Activated T-helper 9 cell treated with anti-CD3 and anti-CD28 coated beads, Interleukin-2, amount 50 U/mL, for 16 hours (primary cell): ENCODE measurements around the gene WDSUB1.

Experiments used
- DNase-seq: peaks from one replicate; pipeline ENCODE4 v3.0.0-alpha.2; 2020; ENCODE audit warnings: low read depth

WDSUB1 gene

GRCh38 chr2:159265171-159265576, 21.3 kb downstream of the WDSUB1 start:
- no peak for DNase-seq

DNA sequence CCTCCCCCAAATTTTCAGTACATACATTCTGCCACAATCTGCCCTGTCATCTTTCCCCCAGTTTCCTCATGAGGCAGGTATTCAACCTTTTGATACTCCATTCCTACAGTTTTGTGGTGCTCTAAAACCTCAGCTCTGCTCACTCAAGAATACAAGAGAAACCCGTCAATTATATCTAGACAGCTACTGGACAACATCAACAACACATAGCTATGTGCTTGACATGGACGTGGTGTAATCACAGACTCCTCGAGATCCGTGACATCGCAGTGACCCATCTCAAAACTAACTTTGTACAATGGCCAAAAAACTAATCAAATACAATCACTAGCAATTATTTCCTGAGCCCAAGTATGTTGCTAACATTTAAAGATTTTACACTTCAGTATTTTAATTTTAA, 23.6 kb downstream of the WDSUB1 start:
- no peak for DNase-seq

- DNase-seq, result no peak
Observed at GRCh38 chr2:159262226-159262625, 24.3 kb downstream of the WDSUB1 start.

- no peak for DNase-seq
Observed at GRCh38 chr2:159256159-159256558, 30.3 kb downstream of the WDSUB1 start.

- no peak for DNase-seq
Observed at GRCh38 chr2:159252905-159253304, 33.6 kb downstream of the WDSUB1 start.

DNA sequence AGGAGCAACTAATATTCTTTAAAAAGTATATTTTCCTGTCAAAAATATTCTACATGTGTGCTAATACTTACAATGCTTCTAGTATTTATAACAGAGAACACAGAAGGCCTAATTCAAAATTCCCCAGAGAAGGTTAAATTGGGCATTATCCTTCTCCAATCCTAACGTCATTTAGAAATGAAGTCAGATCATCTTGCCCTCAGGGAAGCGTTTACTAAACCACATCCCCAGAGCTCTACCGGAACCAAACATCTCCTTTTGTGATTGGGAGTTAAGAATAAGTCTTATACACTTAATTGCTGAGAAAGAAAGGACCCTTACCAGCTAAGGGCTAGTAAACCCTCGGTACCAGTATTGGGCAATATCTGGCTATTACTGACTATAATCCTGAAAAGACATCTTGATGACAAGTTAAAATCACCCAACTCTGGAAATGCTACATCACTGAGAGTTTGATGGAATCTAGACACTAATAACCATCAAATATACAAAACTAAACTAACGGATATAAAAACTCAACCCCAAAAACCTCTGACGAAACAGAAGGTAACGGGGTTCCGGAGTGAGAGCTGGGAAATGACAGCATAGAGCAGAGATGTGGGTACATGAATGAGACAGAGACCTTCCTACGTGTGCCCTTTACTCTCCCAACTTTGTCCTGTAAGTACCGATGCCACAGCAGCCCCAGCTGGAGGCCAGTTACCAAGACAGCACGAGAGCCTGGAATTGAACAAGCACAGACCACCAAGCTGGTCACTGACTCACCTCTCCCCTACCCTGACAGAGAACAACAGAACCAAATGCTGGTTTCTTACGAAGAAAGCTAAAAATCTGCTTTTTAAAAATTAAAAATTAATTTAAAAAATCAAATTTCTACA, 35.0 kb downstream of the WDSUB1 start:
- DNase-seq, result no peak

GRCh38 chr2:159249990-159250715, 36.4 kb downstream of the WDSUB1 start:
- DNase-seq, result no peak

- no peak for DNase-seq
Observed at GRCh38 chr2:159246325-159246988, 40.0 kb downstream of the WDSUB1 start.

GRCh38 chr2:159243529-159243928, 43.0 kb downstream of the WDSUB1 start:
- DNase-seq, result no peak

- DNase-seq, result no peak
Observed at GRCh38 chr2:159234868-159235267, 51.6 kb downstream of the WDSUB1 start.

GRCh38 chr2:159232456-159233170, 53.9 kb downstream of the WDSUB1 start:
- no peak for DNase-seq

- no peak for DNase-seq
Observed at GRCh38 chr2:159230145-159230877, 56.2 kb downstream of the WDSUB1 start.

DNA sequence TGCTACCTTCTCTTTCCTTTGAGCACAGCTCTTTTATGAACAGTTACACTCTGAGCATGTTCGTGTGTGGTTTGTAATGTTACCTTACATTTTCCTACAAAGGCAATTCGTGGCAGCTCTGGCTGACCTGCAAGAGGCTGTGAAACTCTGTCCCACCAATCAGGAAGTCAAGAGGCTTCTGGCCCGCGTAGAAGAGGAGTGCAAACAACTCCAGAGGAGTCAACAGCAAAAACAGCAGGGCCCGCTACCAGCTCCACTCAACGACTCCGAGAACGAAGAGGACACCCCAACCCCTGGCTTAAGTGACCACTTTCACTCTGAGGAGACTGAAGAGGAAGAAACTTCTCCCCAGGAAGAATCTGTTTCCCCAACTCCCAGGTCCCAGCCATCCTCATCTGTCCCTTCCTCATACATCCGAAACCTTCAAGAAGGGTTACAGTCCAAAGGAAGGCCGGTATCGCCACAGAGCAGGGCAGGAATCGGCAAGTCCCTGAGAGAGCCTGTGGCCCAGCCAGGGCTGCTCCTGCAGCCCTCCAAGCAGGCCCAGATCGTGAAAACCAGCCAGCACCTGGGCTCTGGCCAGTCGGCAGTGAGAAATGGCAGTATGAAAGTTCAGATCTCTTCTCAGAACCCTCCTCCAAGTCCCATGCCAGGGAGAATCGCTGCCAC, 56.9 kb downstream of the WDSUB1 start:
- no peak for DNase-seq

GRCh38 chr2:159228081-159228581, 58.4 kb downstream of the WDSUB1 start:
- DNase-seq, result no peak

GRCh38 chr2:159227467-159227866, 59.0 kb downstream of the WDSUB1 start:
- no peak for DNase-seq

GRCh38 chr2:159226608-159227385, 59.7 kb downstream of the WDSUB1 start:
- no peak for DNase-seq

- DNase-seq, result no peak
Observed at GRCh38 chr2:159226059-159226461, 60.4 kb downstream of the WDSUB1 start.

GRCh38 chr2:159225025-159226016, 61.2 kb downstream of the WDSUB1 start:
- DNase-seq, result no peak
